Epithelial cell of esophagus (primary cell): ENCODE results near the gene MACROD1.

ENCODE experiments used
- DNase-seq: peaks from one replicate; pipeline ENCODE4 v3.0.0; 2010; ENCODE audit warnings: low read depth
- H3K4me3 ChIP-seq: 2 replicates; pipeline ENCODE4 v1.5.1; 2011; ENCODE audit warnings: mild to moderate bottlenecking, low read length, control low read depth
- CTCF ChIP-seq: IDR thresholded peaks from 2 replicates; pipeline ENCODE4 v1.5.1; 2011; ENCODE audit warnings: low read depth, mild to moderate bottlenecking, low read length, control low read depth, inconsistent platforms; ENCODE audit not compliant: insufficient read depth; ENCODE audit errors: missing control alignments

The MACROD1 gene

DNA sequence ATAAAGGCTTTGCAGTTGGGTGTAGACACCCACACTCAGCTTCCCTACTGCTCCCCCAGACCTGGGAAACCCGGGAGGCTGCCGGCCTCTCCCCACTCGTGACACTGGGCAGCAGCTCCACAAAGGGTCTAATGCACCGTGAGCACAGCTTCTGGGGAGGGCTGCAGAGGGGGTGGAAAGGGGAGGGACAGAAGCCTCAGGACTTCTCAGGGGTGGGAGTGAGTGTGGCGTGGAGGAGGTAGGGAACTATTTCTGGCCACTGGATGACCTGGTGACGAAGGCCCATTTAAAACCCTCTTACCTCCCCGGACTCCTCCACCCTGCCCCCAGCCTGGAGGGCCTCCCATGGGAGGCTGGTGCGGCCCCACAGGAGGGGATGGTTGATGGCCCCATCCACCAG, 56.6 kb downstream of the MACROD1 start:
- no peak for TF ChIP-seq CTCF
- no peak overlapping the region for H3K4me3 ChIP-seq
- DNase-seq, result no peak

DNA sequence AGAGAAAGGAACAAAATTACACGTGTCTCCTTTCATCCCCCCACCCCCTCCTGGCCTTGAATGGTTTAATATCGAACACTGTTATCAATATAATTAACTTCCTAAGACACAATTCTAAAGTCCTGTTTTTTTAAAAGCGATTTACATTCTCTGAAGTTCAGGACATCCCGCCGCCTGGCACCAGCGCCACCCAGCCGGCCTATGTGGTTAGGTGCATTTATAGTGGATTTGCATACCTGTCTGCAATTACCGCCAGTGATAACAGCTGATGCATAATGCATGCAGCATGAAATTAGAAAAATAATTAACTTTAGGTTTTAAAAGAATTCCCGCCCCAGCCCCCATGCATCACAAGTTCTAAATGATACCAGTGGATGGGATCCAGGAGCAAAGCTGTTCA, 58.6 kb downstream of the MACROD1 start:
- TF ChIP-seq CTCF, result no peak
- no peak for DNase-seq
- H3K4me3 ChIP-seq, result no peak overlapping the region

DNA sequence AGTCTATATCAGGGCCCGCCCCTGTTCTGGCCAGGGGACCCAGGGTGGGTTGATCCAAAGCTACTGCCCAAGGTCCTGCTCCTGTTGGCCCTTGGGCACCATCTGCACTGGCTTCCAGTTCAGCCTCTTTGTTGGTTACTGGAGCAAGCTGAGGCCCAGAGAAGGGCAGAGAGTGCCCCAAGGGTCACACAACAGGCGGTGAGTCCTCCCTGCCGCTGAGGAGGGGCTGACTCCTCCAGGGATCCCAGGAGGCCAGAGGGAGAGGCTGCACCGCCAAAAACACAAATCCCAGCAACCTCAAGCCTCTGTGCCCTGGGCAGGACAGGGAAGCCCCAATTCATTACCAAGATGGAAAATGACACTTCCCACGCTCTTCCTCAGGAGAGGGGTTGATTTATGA, 61.3 kb downstream of the MACROD1 start:
- no peak overlapping the region for H3K4me3 ChIP-seq
- no peak for TF ChIP-seq CTCF
- no peak for DNase-seq

- no peak overlapping the region for H3K4me3 ChIP-seq
- TF ChIP-seq CTCF, result no peak
- no peak for DNase-seq
Observed at GRCh38 chr11:64103277-64103985, 62.5 kb downstream of the MACROD1 start.

DNA sequence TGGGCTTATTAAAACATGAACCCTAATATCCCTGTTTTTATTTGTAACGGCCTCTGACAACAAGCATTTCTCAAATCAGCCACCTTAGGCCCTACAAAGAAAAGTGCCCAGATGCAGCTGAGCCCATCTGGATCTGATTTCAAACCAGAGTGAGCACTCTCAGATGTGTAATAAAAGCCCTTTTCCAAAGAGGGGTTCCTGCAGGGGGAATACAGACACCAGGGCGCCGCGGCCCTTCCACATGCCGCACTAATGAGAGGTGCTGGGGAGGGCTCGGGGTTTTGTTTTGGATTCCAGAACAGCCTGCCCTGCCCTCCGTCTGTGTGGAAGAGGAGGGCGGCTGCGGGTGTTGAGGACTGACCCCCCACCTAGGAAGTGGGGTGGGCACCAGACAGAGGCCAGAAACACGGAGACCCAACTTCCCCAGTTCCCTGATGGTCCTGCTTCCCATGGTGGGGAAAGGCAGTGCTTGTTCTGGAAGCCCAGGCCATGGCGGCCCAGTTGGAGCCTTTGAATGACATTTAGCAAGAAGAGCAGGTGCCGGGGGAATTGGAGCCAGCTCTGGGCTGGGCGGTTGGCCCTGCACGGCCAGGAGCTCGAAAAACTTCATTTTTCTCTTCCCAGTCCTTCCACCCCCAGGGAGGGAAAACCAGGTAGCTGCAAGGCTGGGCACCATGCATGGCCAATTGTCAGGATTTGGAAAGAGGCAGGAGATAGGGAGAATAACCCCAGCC, 63.7 kb downstream of the MACROD1 start:
- H3K4me3 ChIP-seq, result no peak overlapping the region
- DNase-seq, result no peak
- no peak for TF ChIP-seq CTCF

- TF ChIP-seq CTCF, result no peak
- DNase-seq, result no peak
- H3K4me3 ChIP-seq, result no peak overlapping the region
Observed at GRCh38 chr11:64101461-64101860, 64.5 kb downstream of the MACROD1 start.
